ENCODE data around the gene MINDY3.

MINDY3 gene

GRCh38 chr10:15738270-15738925 lies 121.9 kb downstream of the MINDY3 start:
- DNase-seq (ENCODE audit: low spot score) = no peak

- DNase-seq (ENCODE audit: low spot score) = no peak
Measured at GRCh38 chr10:15737656-15738055, 122.7 kb downstream of the MINDY3 start.

DNA sequence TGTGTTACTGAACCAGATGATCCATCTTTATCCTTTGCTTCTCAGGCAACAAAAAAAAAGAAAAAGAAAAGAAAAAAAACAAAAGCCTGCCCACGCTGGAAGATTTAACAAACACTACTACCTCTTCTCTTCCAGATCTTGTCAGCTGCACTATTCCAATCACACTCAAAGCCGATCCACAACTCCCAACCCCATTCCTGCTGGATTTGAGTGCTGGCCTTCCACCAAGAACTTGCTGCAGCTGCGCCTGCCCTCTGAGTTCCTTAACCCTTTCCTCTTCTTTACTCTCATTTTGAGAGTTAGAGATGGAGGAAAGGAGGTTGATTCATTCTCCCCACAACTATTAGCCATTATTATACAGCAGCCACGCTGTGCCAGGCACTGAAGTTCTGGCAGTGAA lies 124.5 kb downstream of the MINDY3 start:
- no peak for DNase-seq (ENCODE audit: low spot score)

DNA sequence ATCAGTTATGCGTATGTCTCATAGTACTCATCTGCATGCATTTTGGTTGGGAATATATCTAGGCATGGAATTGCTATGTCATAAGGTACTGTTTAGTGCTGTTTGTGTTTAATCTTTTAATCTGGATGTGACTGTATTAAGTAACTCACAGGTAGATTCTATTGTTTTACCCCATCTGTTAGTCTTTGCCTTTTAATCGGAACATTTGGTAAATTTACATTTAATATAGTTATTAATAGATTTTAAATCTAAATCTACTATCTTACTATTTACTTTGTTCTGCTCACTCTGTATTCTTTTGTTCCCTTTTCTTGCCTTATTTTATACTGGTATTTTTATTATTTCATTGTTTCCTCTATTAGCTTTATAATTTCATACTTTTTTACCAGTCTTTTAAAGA lies 130.0 kb downstream of the MINDY3 start:
- no peak for DNase-seq (ENCODE audit: low spot score)

- no peak for DNase-seq (ENCODE audit: low spot score)
Measured at GRCh38 chr10:15729890-15730289, 130.4 kb downstream of the MINDY3 start.

Data from kidney capillary endothelial cell (primary cell).